ENCODE measurements around the gene NSMCE1. TPM values are rescaled to one million over a fixed set of nuclear protein-coding genes. Genes with fewer than 3 reads are reported as not detected.
"Not testable (repeated sequence)": the region's sequence is repeated elsewhere in the genome, so short reads cannot be mapped to it uniquely, and the experiment has no call there.

NSMCE1 gene
- total RNA-seq, 1 experiment from 2014 or later = 106 TPM

- intact Hi-C loops (cut with micrococcal nuclease) = no loop called here
- CTCF ChIA-PET = interaction anchor here (1.2 to 2.4 kb wide), 3 partner anchors 8 to 39 kb away, joined by 3 to 6 read pairs (median 3); no protein-coding TSS in a partner anchor
These were observed 4.7 kb upstream of the NSMCE1 start for GRCh38 chr16:27273330-27273669.

DNA sequence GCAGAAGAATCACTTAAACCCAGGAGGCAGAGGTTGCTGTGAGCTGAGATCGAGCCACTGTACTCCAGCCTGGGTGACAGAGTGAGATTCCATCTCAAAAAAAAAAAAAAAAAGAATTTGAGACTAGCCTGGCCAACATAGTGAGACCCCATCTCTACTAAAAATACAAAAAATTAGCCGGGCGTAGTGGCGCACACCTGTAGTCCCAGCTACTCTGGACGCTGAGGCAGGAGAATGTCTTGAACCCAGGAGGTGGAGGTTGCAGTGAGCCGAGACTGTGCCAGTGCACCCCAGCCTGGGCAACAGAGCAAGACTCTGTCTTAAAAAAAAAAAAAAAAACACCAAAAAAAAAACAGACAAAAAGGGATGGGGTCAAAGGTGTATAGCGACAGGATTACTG is 4.1 kb upstream of the NSMCE1 start:
- BruUV-seq (replicated peaks); H3K9me3 Mint-ChIP-seq (ENCODE audit: unreplicated experiment); H3K4me1 Mint-ChIP-seq (ENCODE audit: insufficient read depth, unreplicated experiment); intact Hi-C loops (cut with micrococcal nuclease); H3K36me3 Mint-ChIP-seq (ENCODE audit: insufficient read depth, unreplicated experiment); H3K27ac Mint-ChIP-seq (ENCODE audit: low read depth, unreplicated experiment); H3K4me3 Mint-ChIP-seq (ENCODE audit: unreplicated experiment); DNase-seq (ENCODE audit: unreplicated experiment); H3K27me3 Mint-ChIP-seq (ENCODE audit: insufficient read depth, unreplicated experiment); POLR2A ChIA-PET: not testable (repeated sequence)
- CTCF ChIA-PET = interaction anchor here (1.2 kb wide), 1 partner anchor 8 kb away, joined by 3 read pairs; no protein-coding TSS in a partner anchor

More at GRCh38 chr16:27273330-27273669, 4.7 kb upstream of the NSMCE1 start:
- Mint-ChIP-seq H3K4me1 (ENCODE audit: insufficient read depth, unreplicated experiment) (peaks cover 6% of the 10 kb centered on the region), H3K4me3 (ENCODE audit: unreplicated experiment) (no peak overlapping the region), H3K9me3 (ENCODE audit: unreplicated experiment) (peaks cover 8% of the 10 kb centered on the region), H3K27me3 (ENCODE audit: insufficient read depth, unreplicated experiment) (no peaks in the 10 kb centered on the region), H3K27ac (ENCODE audit: low read depth, unreplicated experiment) (no peak overlapping the region), H3K36me3 (ENCODE audit: insufficient read depth, unreplicated experiment) (no peaks in the 10 kb centered on the region)
- TF ChIP-seq CTCF (IDR thresholded peaks at IDR 0.05; ENCODE audit: unreplicated experiment) = no peak
- no TSS peak for BruUV-seq (replicated peaks)
- DNase-seq (ENCODE audit: unreplicated experiment) = no peak
- POLR2A ChIA-PET = interaction anchor here (1.7 kb wide), 1 partner anchor 10 kb away, joined by 4 read pairs; no protein-coding TSS in a partner anchor

DNA sequence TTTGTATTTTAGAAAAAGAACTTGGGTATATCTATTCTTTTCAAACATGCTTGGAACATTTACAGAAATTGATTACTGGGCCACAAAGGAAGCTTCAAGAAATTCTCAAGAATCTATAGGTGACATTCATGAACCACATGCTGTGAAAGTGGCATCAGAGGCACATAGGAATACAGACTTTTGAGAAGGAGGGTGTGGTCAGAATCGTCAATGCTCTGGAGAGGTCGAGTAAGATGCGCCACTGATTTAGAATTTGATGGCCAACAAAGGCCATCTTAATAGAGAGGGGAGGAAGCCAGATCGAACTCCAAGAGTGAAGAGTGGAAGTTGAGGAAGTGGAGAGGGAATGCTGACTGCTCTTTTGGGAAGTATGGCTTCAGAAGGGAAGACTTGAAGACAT is 3.5 kb upstream of the NSMCE1 start:
- no peaks in the 10 kb centered on the region for H3K36me3 Mint-ChIP-seq (ENCODE audit: insufficient read depth, unreplicated experiment)
- no TSS peak for BruUV-seq (replicated peaks)
- no peak overlapping the region for H3K4me3 Mint-ChIP-seq (ENCODE audit: unreplicated experiment)
- H3K27me3 Mint-ChIP-seq (ENCODE audit: insufficient read depth, unreplicated experiment) = no peaks in the 10 kb centered on the region
- POLR2A ChIA-PET = no interaction called here
- no peak overlapping the region for H3K27ac Mint-ChIP-seq (ENCODE audit: low read depth, unreplicated experiment)
- intact Hi-C loops (cut with micrococcal nuclease) = no loop called here
- no peak for DNase-seq (ENCODE audit: unreplicated experiment)
- peaks cover 6% of the 10 kb centered on the region for H3K4me1 Mint-ChIP-seq (ENCODE audit: insufficient read depth, unreplicated experiment)
- H3K9me3 Mint-ChIP-seq (ENCODE audit: unreplicated experiment) = peaks cover 8% of the 10 kb centered on the region
- CTCF ChIA-PET = interaction anchor here (1.3 to 3.4 kb wide), 2 partner anchors 12 to 96 kb away, joined by 3 to 13 read pairs; no protein-coding TSS in a partner anchor
- TF ChIP-seq CTCF (IDR thresholded peaks at IDR 0.05; ENCODE audit: unreplicated experiment) = no peak

DNA sequence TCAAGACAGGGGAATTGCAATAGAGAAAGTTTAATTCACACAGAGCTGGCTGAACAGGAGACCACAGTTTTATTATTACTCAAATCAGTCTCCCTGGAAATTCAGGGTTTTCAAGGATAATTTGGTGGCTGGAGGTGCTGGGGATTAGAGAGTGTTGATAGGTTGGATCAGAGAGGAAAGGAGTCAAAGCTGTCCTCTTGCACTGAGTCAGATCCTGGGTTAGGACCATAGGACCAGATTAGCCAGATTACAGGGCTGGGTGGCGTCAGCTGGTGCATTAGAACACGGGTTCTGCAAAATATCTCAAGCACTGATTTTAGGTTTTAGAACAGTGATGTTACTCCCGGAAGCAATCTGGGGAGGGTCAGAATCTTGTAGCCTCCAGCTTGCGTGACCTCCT is 1.8 kb upstream of the NSMCE1 start:
- BruUV-seq (replicated peaks) = no TSS peak
- ChIA-PET POLR2A (interaction anchor here (1.1 to 2.8 kb wide), 2 partner anchors 49 to 59 kb away, joined by 3 to 14 read pairs; no protein-coding TSS in a partner anchor), CTCF (interaction anchor here (0.6 to 3.4 kb wide), 6 partner anchors 9 to 147 kb away, joined by 3 to 13 read pairs (median 3); no protein-coding TSS in a partner anchor)
- Mint-ChIP-seq H3K36me3 (ENCODE audit: insufficient read depth, unreplicated experiment) (peaks cover 5% of the 10 kb centered on the region), H3K27ac (ENCODE audit: low read depth, unreplicated experiment) (no peak overlapping the region), H3K9me3 (ENCODE audit: unreplicated experiment) (peaks cover 8% of the 10 kb centered on the region), H3K4me1 (ENCODE audit: insufficient read depth, unreplicated experiment) (peaks cover 15% of the 10 kb centered on the region), H3K4me3 (ENCODE audit: unreplicated experiment) (no peak overlapping the region), H3K27me3 (ENCODE audit: insufficient read depth, unreplicated experiment) (no peaks in the 10 kb centered on the region)
- no peak for TF ChIP-seq CTCF (IDR thresholded peaks at IDR 0.05; ENCODE audit: unreplicated experiment)
- intact Hi-C loops (cut with micrococcal nuclease) = no loop called here
- no peak for DNase-seq (ENCODE audit: unreplicated experiment)

All from MCF 10A (cell line).